Gastrocnemius medialis (tissue), 4 donors: Measurements from ENCODE around the gene AMH. TPM values are rescaled to one million over a fixed set of nuclear protein-coding genes. Genes with fewer than 3 reads are reported as not detected.
A peak's percentile ranks its signal among the peaks of the same experiment; 100 is the strongest.

ENCODE experiments used
- ATAC-seq, 2 donors: fragments of 150-250 bp; one replicate each; pipeline ENCODE4 v1.9.1; 2016
- DNase-seq, 2 donors: peaks; one replicate each; pipeline ENCODE4 v3.0.0-alpha.2; 2019
- H3K27ac ChIP-seq, 4 donors: fragments of 200-600 bp; sonication (generic); 1 replicate in 1 of 4; 2 replicates in 3 of 4; pipeline ENCODE4 v1.5.1; 2016 to 2018; ENCODE audit warnings: mild to moderate bottlenecking in 2 of 4, moderate library complexity in 1 of 4
- H3K27me3 ChIP-seq, 3 donors: fragments of 200-600 bp; sonication (generic) in 2 of 3; 1 replicate in 1 of 3; 2 replicates in 2 of 3; pipeline versions ENCODE4 v1.5.1 to v1.6.0; 2016 to 2019; ENCODE audit warnings: mild to moderate bottlenecking in 1 of 3, moderate library complexity in 1 of 3
- H3K36me3 ChIP-seq, 2 donors: fragments of 200-600 bp; sonication (generic) in 1 of 2; one replicate each; pipeline ENCODE4 v1.5.1; 2017 to 2018
- H3K4me1 ChIP-seq, 2 donors: fragments of 200-600 bp; sonication (generic) in 1 of 2; one replicate each; pipeline ENCODE4 v1.5.1; 2016 to 2017; ENCODE audit warnings: mild to moderate bottlenecking in 2 of 2
- H3K4me3 ChIP-seq, 4 donors: fragments of 200-600 bp; sonication (generic) in 3 of 4; 1 replicate in 1 of 4; 2 replicates in 3 of 4; pipeline ENCODE4 v1.5.1; 2016 to 2019; ENCODE audit warnings: mild to moderate bottlenecking in 2 of 4
- H3K9me3 ChIP-seq, 3 donors: fragments of 200-600 bp; sonication (generic) in 2 of 3; 1 replicate in 1 of 3; 2 replicates in 2 of 3; pipeline ENCODE4 v1.5.1; 2016 to 2019
- POLR2A ChIP-seq, 2 donors: fragments of 450-650 bp; IDR thresholded peaks; one replicate each; pipeline ENCODE4 v1.6.1; 2017; ENCODE audit warnings: antibody characterized with exemption in 2 of 2, mild to moderate bottlenecking in 2 of 2, moderate library complexity in 2 of 2
- in situ Hi-C, 4 donors: fragments of 200-750 bp; cut with MboI; loops; one replicate each; pipeline versions ENCODE4 v1.15.0 to v1.8.0; 2017; ENCODE audit warnings: low sequenced_read_pairs in 4 of 4
- intact Hi-C: fragments of 100-400 bp; cut with DNase I; formaldehyde crosslinking; loops from one replicate; pipeline ENCODE4 v1.15.1; 2023; ENCODE audit warnings: low total_unique reads
- total RNA-seq, 4 donors: library from RNA; depleted of rRNA; stranded (reverse); fragments of >200 nt; gene quantifications; one replicate each; pipeline versions ENCODE4 v1.1.0 to v1.2.3, GENCODE V29; 2016
- TF ChIP-seq, protein P1 (sequence below), 5 experiments: fragments of 450-650 bp in 3 of 5; fragments of 200-600 bp in 2 of 5; sonication (generic) in 2 of 5; IDR thresholded peaks in 4 of 5; conservative IDR thresholded peaks in 1 of 5; 1 replicate in 4 of 5; 2 replicates in 1 of 5; pipeline ENCODE4 v1.5.1; 2016 to 2019; ENCODE audit warnings: antibody characterized with exemption in 5 of 5, mild to moderate bottlenecking in 3 of 5, moderate library complexity in 3 of 5

Gene AMH
- total RNA-seq, 4 donors from 2014 or later, result 0.80 to 3.9 (median 1.2) TPM

DNA sequence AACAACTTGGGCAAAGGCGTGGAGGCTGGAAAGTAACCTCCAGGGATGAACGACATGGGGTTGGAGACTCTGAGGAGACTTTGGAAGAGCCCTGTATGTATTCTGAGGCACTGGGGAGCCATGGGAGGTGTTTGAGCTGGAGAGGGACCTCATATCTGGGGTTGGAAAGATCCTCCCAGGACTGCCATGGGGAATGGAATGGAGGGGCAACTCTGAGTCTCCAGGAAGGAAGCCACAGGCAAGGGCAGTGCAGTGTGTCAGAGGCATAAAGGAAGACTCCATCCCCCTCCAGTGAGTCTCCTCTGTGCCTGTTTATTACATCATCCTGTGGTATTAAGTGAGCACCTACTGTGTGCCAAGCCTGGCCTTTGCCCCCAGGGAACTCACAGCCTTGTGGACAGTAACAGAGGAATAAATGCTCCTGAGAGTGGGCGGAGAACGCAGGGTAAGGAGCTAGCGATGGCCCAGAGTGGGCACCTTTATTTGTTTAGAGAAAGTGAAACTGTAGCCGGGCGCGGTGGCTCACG lies 25.1 kb downstream of the AMH start:
- DNase-seq, result no peak

DNA sequence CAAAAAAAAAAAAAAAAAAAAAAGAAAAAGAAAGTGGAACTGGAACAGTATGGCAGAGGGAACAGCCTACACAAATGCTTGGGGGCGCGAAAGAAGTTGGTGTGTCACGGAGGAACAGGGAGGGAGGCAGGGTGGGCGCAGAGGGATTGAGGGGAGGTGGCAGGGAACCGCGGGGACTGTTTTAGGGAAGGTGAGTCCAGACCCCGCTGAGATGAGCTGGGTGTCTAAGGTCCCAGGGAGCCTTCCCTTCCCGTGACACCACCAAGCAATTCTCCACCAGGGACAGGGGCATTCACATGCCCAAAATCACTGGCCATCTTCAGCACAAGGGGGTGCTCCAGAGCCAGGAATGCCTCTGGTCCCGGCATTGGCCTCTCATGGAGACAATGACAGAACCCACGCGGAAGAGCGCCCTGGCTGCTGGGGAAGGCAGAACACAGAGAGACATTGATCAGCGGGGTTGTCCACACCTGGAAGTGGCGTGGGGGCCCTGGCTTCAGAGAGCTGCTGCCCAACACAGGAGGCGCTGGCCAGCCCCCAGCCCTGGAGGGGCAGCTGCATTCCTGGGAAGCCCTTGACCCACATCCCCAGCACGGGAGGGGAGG lies 25.9 kb downstream of the AMH start:
- no peaks in the 10 kb centered on the region for H3K9me3 ChIP-seq
- DNase-seq (peak in 1 of 2 donors; percentile 73), ATAC-seq (peak in 1 of 2 donors; percentile 28)
- H3K4me1 ChIP-seq, result peaks cover 36 to 43% of the 10 kb centered on the region in 2 donors
- peak overlapping the region; percentile 35 to 65 (median 54) for H3K27ac ChIP-seq
- no peaks in the 10 kb centered on the region for H3K27me3 ChIP-seq
- H3K4me3 ChIP-seq, result no peak overlapping the region
- H3K36me3 ChIP-seq, result peaks cover 0 to 19% of the 10 kb centered on the region in 2 donors
- intact Hi-C loops (loop anchor here (5.0 kb wide), 3 partner anchors 42 to 117 kb away; partner anchors contain the start of genes LSM7 and SPPL2B), in situ Hi-C loops (loop anchor here (5.0 to 25.0 kb wide), 2 partner anchors 38 to 112 kb away; partner anchors contain the start of genes PLEKHJ1 (in 1 of the 4) and SF3A2 (in 1 of the 4))
- TF ChIP-seq, protein P1, sequence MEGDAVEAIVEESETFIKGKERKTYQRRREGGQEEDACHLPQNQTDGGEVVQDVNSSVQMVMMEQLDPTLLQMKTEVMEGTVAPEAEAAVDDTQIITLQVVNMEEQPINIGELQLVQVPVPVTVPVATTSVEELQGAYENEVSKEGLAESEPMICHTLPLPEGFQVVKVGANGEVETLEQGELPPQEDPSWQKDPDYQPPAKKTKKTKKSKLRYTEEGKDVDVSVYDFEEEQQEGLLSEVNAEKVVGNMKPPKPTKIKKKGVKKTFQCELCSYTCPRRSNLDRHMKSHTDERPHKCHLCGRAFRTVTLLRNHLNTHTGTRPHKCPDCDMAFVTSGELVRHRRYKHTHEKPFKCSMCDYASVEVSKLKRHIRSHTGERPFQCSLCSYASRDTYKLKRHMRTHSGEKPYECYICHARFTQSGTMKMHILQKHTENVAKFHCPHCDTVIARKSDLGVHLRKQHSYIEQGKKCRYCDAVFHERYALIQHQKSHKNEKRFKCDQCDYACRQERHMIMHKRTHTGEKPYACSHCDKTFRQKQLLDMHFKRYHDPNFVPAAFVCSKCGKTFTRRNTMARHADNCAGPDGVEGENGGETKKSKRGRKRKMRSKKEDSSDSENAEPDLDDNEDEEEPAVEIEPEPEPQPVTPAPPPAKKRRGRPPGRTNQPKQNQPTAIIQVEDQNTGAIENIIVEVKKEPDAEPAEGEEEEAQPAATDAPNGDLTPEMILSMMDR (IDR thresholded peaks at IDR 0.05 in 4 of 5, conservative IDR thresholded peaks at IDR 0.05 in 1 of 5), result peak; percentile 44 to 68 (median 53)
- TF ChIP-seq POLR2A (IDR thresholded peaks at IDR 0.05), result no peak

More for the DNA sequence above, 25.1 kb downstream of the AMH start:
- Histone ChIP-seq H3K9me3 (no peaks in the 10 kb centered on the region), H3K4me3 (peak overlapping the region in 1 of 4 donors; percentile 100), H3K36me3 (peaks cover 0 to 19% of the 10 kb centered on the region in 2 donors), H3K4me1 (peaks cover 36 to 43% of the 10 kb centered on the region in 2 donors), H3K27me3 (no peaks in the 10 kb centered on the region), H3K27ac (peak overlapping the region; percentile 99 to 100 (median 100))
- ATAC-seq, result no peak
- TF ChIP-seq, protein P1 (IDR thresholded peaks at IDR 0.05 in 4 of 5, conservative IDR thresholded peaks at IDR 0.05 in 1 of 5), result no peak
- TF ChIP-seq POLR2A (IDR thresholded peaks at IDR 0.05), result no peak
- intact Hi-C loops (loop anchor here (5.0 kb wide), 2 partner anchors 53 to 118 kb away; partner anchors contain the start of genes LSM7 and SPPL2B), in situ Hi-C loops (no loop called here)

DNA sequence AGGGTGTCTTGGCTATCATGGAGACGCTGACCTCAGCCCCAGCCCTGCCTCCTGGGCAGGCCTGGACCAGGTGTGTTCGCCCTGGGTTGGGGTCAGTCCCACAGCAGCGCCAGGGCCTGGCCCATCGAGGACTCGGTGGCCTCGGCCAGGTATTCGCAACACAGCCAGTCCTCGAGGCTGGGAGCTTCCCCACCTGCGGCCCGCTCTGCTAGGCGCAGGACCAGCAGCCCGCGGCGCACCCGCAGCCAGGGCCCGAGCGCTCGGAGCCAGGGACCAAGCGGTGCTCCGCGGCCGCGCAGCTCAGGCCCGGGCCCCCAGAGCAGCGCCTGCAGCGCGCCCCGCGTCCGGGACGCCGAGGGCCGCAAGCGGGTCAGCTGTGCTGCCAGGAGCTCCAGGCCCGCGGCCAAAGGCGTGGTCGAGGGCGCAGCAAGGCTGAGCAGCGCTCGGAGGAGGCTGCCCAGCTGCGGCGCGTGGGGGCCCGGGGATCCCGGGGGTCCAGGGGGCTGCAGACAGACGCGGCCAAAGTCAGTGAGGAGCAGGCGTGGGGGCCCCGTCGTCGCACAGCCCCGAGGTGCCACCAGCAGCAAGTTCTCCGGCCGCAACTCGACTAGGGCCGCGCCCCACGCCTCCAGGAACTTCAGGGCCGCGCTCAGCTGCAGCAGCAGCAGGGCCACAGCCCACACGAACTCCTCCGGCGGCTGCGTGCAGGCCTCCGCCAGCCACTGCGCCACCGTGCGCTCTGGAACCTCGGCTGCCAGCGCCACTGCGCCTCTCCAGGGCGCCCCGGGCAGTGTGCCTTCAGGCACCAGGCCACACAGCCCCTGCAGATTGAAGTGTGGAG lies 26.7 kb downstream of the AMH start:
- H3K4me1 ChIP-seq, result peaks cover 36 to 43% of the 10 kb centered on the region in 2 donors
- no peak for ATAC-seq
- peak overlapping the region; percentile 35 to 65 (median 54) for H3K27ac ChIP-seq
- peak overlapping the region in 1 of 4 donors; percentile 9 for H3K4me3 ChIP-seq
- H3K27me3 ChIP-seq, result no peaks in the 10 kb centered on the region
- H3K36me3 ChIP-seq, result peaks cover 0 to 19% of the 10 kb centered on the region in 2 donors
- intact Hi-C loops (loop anchor here (5.0 kb wide), 1 partner anchor 41 kb away; no protein-coding TSS in a partner anchor), in situ Hi-C loops (loop anchor here (5.0 to 25.0 kb wide), 2 partner anchors 39 to 111 kb away; partner anchors contain the start of genes PLEKHJ1 (in 1 of the 4) and SF3A2 (in 1 of the 4))
- no peaks in the 10 kb centered on the region for H3K9me3 ChIP-seq
- TF ChIP-seq, protein P1 (IDR thresholded peaks at IDR 0.05 in 4 of 5, conservative IDR thresholded peaks at IDR 0.05 in 1 of 5), result no peak
- no peak for TF ChIP-seq POLR2A (IDR thresholded peaks at IDR 0.05)
- peak in 1 of 2 donors; percentile 53 for DNase-seq

DNA sequence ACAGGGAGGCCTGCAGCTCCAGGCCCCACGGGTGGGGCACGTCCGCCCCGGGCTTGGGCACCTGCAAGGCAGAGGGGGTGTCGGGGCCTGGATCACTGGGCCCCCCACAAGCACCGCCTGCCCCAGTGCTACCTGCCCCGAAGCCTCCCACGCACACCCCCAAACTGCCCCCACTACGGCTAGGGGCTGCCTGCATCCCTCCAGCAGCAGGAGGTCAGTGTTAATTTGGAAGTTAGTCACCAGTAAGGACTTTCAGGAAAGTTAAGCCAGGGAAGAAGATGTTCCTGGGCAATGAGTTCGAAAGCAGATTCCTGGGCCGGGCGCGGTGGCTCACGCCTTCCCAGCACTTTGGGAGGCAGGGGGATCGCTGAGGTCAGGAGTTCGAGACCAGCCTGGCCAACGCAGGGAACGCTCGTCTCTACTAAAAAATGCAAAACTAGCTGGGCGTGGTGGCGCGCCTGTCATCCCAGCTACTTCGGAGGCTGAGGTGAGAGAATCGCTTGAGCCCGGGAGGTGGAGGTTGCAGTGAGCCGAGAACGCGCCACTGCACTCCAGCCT lies 27.4 kb downstream of the AMH start:
- H3K27me3 ChIP-seq, result no peaks in the 10 kb centered on the region
- DNase-seq (no peak), ATAC-seq (no peak)
- intact Hi-C loops, result loop anchor here (5.0 kb wide), 1 partner anchor 41 kb away; no protein-coding TSS in a partner anchor
- peak overlapping the region in 2 of 4 donors; percentile 53 to 65 for H3K27ac ChIP-seq
- no peak overlapping the region for H3K4me3 ChIP-seq
- TF ChIP-seq, protein P1 (IDR thresholded peaks at IDR 0.05 in 4 of 5, conservative IDR thresholded peaks at IDR 0.05 in 1 of 5), result no peak
- TF ChIP-seq POLR2A (IDR thresholded peaks at IDR 0.05), result no peak
- in situ Hi-C loops, result loop anchor here (5.0 to 25.0 kb wide), 2 partner anchors 39 to 111 kb away; partner anchors contain the start of genes PLEKHJ1 (in 1 of the 4) and SF3A2 (in 1 of the 4)
- H3K9me3 ChIP-seq, result no peaks in the 10 kb centered on the region
- H3K36me3 ChIP-seq, result peaks cover 0 to 19% of the 10 kb centered on the region in 2 donors
- H3K4me1 ChIP-seq, result peaks cover 30 to 38% of the 10 kb centered on the region in 2 donors
